ENCODE results near the gene BCL6B.

DNA sequence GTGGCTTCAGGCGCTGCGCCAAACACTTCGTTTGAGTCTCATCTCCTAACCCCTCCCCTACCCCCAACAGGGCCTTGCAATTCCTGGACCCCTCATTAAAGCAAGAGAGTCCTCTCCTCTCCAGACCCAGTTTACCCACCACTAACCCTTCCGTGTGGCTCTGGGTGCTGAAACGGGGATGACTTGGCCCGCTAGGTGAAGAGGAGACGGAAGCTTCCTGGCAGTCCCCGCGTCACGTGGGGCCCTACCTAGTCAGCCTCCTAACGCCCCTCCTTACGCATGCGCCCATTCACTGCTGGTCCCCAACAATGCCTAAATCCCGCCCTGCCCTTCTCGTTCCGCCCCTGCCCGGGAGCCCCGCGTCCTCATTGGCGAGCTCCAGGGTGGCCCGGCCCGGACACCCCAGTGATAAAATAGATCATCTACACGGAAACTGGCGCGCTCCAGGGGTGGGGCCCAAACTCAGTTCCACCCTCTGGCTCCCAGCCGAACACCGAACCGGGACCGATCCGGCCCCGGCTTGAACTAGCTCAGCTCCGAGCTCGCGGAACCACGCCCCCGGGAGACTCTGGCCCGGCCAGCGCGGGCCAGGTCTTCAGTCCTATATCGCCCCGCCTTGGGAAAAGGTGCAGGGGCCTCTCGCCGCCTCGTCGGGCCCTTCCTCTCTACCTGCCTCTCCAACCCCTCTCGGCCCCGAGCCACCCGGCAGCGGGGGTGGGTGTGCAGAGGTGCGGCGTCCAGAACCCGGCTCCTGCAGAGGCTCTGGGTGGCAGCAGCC lies 12.9 kb downstream of the BCL6B start, which contains the start of gene SLC16A13:
- TF ChIP-seq, protein P1, sequence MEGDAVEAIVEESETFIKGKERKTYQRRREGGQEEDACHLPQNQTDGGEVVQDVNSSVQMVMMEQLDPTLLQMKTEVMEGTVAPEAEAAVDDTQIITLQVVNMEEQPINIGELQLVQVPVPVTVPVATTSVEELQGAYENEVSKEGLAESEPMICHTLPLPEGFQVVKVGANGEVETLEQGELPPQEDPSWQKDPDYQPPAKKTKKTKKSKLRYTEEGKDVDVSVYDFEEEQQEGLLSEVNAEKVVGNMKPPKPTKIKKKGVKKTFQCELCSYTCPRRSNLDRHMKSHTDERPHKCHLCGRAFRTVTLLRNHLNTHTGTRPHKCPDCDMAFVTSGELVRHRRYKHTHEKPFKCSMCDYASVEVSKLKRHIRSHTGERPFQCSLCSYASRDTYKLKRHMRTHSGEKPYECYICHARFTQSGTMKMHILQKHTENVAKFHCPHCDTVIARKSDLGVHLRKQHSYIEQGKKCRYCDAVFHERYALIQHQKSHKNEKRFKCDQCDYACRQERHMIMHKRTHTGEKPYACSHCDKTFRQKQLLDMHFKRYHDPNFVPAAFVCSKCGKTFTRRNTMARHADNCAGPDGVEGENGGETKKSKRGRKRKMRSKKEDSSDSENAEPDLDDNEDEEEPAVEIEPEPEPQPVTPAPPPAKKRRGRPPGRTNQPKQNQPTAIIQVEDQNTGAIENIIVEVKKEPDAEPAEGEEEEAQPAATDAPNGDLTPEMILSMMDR (conservative IDR thresholded peaks at IDR 0.05; ENCODE audit: low read depth, low read length), result no peak
- TF ChIP-seq EZH2 (IDR thresholded peaks at IDR 0.05; ENCODE audit: borderline replicate concordance, low read depth, low read length, poor library complexity, severe bottlenecking), result no peak

All from A673 (cell line).